ENCODE measurements around the gene BAIAP3. TPM values are rescaled to one million over a fixed set of nuclear protein-coding genes. Genes with fewer than 3 reads are reported as not detected.

Gene BAIAP3
- total RNA-seq, 1 experiment from 2014 or later = 6.8 TPM

DNA sequence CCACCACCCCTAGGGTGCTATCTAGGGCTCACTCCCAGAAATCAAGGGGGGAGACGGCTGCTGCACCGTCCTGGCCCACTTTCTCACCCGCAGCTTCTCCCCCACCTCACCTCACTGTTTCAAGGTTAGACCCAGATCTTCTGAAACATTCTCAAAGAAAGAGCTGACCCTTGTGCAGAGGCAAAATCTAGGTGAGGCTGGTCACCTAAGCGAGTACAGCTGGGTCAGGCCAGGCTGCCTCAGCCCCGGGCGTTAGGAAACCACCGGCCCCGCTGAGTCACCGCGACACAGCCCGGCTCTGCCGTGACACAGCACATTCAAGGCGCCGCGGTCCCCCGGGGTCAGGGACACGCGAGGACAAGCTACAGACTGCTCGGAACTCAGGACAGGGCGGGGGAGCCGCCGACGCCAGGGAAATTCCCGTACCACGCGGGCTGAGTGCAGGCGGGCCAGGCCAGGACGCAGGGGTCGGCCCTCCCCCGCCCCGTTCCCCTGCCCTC is 45.4 kb downstream of the BAIAP3 start:
- no peaks in the 10 kb centered on the region for H4K20me1 ChIP-seq (ENCODE audit: control insufficient read depth, insufficient read depth, insufficient read length)
- H3K4ac ChIP-seq (ENCODE audit: low read depth, low read length) = no peak overlapping the region
- no peaks in the 10 kb centered on the region for H3K27me3 ChIP-seq (ENCODE audit: insufficient read depth, low read length)
- Mint-ChIP-seq H3K36me3 (ENCODE audit: insufficient read depth in 1 of 3, low read depth in 3 of 3) (peaks cover 3 to 14% (median 4%) of the 10 kb centered on the region in 3 experiments), H3K27me3 (ENCODE audit: low read depth) (no peaks in the 10 kb centered on the region; the same call in 1 of the 2 replicates), H3K4me1 (peaks cover 18 to 19% of the 10 kb centered on the region in 2 experiments), H3K4me3 (peak overlapping the region; percentile 80 to 85), H3K27ac (peak overlapping the region in 1 of 3 experiments; percentile 92; a peak in 3 of 7 replicates), H3K9me3 (no peaks in the 10 kb centered on the region; a peak in 1 of 5 replicates)
- H2BK12ac ChIP-seq (ENCODE audit: insufficient read length, low read depth, low read length) = no peak overlapping the region
- no peak for DNase-seq
- no peak overlapping the region for H4K8ac ChIP-seq (replicated peaks; ENCODE audit: insufficient read length, low read depth, low read length)
- peak overlapping the region; percentile 76 for H3K14ac ChIP-seq (ENCODE audit: insufficient read depth, low read length)
- H3T11ph ChIP-seq (ENCODE audit: low read length) = no peak overlapping the region
- H3K79me2 ChIP-seq (ENCODE audit: insufficient read depth, low read length) = peaks cover 3% of the 10 kb centered on the region; the same call in 1 of the 2 replicates
- H2BK20ac ChIP-seq (ENCODE audit: low read depth, low read length, poor library complexity, severe bottlenecking) = no peak overlapping the region
- peak overlapping the region; percentile 54 for H3K9ac ChIP-seq (ENCODE audit: extremely low read depth, insufficient read length, low read length)
- H3K79me1 ChIP-seq (ENCODE audit: insufficient read depth, low read depth, low read length, poor library complexity, severe bottlenecking) = peaks cover 5% of the 10 kb centered on the region
- H3K23me2 ChIP-seq (ENCODE audit: insufficient read length, low read depth, low read length, poor library complexity, severe bottlenecking) = peaks cover 20% of the 10 kb centered on the region
- no peaks in the 10 kb centered on the region for H3K9me3 ChIP-seq (ENCODE audit: control insufficient read depth, low read depth, low read length)
- H3K56ac ChIP-seq (ENCODE audit: insufficient read length, low read depth, low read length) = no peak overlapping the region
- peak overlapping the region; percentile 99 for H4K91ac ChIP-seq (ENCODE audit: insufficient read length, low read depth, low read length)
- H2AFZ ChIP-seq (ENCODE audit: low read length) = no peak overlapping the region
- no peak overlapping the region for H3K27ac ChIP-seq (ENCODE audit: insufficient read length, low read depth, low read length)
- peak overlapping the region; percentile 83 for H3K18ac ChIP-seq (ENCODE audit: insufficient read length, low read depth, low read length)
- H3K23ac ChIP-seq (ENCODE audit: insufficient read length, low read depth, low read length) = no peak overlapping the region
- H3K4me1 ChIP-seq (ENCODE audit: insufficient read depth, low read length) = no peaks in the 10 kb centered on the region
- H2AK5ac ChIP-seq (ENCODE audit: insufficient read length, low read length) = no peak overlapping the region
- no peak overlapping the region for H4K5ac ChIP-seq (ENCODE audit: insufficient read length, low read depth, low read length)
- WGBS (ENCODE audit: extremely low coverage, insufficient read length, low lambda C conversion rate) = no CpG with 5 or more reads among the region's 31 CpGs
- TF ChIP-seq CTCF (conservative IDR thresholded peaks at IDR 0.05) = no peak
- H3K4me2 ChIP-seq (ENCODE audit: insufficient read depth, insufficient read length, low read length) = peak overlapping the region; percentile 89
- no peak overlapping the region for H2BK120ac ChIP-seq (ENCODE audit: low read depth, low read length, poor library complexity, severe bottlenecking)
- H2BK15ac ChIP-seq (ENCODE audit: low read depth, low read length) = no peak overlapping the region
- no peak overlapping the region for H2BK5ac ChIP-seq (ENCODE audit: insufficient read length, low read length)

All from H9 (cell line).